HG03354 (cell line): Measurements from ENCODE around the gene PRPF31.

Experiments used
- ATAC-seq: cut with Tn5 transposase; IDR thresholded peaks from one replicate; pipeline ENCODE4 v1.9.1; 2021; ENCODE audit warnings: mild to moderate bottlenecking; ENCODE audit not compliant: unreplicated experiment, poor library complexity, severe bottlenecking

Gene PRPF31

DNA sequence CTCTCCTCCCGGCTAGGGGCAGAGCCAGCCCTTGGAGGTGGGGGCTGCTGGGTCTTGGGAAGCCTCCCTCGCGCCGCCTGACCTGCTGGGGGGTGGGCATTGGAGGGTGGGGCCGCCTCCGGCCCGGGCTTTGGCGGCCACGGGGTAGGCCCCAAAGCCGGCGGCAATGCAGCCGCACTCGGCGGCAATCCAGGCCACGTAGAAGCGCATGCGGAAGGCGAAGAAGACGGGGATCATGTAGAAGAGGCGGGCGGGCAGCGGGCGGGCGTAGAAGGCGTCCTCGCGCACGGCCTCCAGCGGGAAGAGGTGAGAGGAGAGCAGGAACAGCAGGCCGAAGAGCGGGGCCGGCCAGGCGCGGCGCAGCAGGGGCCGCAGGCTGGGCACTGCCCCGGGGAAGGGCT, 65.1 kb downstream of the PRPF31 start:
- ATAC-seq: no peak
